ENCODE data around the gene DYNLRB1.

DNA sequence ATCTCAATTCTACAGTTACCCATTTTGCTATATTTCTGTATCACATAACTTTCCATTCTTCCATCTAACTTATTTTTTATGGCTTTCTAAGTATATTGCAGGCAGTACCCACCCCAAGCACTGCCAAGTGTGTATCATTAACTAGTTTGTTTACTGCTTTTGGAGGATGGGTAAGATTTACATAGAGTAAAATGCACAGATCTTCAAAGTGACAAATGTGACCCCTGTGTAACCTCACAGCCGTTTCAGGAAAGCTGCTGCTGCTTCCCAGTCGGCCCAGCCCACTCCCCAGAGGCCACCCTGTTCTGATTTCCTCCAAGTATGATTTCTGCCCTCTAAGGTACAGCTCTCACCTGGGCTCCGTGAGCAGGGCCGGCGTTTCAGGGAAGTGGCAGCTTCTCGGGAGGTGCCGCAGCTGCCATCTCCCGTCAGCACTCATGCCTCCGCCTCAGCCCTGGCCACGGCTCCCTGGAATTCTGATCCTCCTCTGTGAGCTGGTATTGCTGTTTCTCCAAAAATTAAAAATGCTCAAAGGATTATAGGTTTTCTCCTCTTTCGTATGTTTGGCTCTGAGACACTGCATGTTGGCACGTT is 27.3 kb downstream of the DYNLRB1 start:
- TF ChIP-seq, protein P1, sequence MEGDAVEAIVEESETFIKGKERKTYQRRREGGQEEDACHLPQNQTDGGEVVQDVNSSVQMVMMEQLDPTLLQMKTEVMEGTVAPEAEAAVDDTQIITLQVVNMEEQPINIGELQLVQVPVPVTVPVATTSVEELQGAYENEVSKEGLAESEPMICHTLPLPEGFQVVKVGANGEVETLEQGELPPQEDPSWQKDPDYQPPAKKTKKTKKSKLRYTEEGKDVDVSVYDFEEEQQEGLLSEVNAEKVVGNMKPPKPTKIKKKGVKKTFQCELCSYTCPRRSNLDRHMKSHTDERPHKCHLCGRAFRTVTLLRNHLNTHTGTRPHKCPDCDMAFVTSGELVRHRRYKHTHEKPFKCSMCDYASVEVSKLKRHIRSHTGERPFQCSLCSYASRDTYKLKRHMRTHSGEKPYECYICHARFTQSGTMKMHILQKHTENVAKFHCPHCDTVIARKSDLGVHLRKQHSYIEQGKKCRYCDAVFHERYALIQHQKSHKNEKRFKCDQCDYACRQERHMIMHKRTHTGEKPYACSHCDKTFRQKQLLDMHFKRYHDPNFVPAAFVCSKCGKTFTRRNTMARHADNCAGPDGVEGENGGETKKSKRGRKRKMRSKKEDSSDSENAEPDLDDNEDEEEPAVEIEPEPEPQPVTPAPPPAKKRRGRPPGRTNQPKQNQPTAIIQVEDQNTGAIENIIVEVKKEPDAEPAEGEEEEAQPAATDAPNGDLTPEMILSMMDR (IDR thresholded peaks at IDR 0.05) = no peak
- TF ChIP-seq EZH2 (IDR thresholded peaks at IDR 0.05; ENCODE audit: borderline replicate concordance, insufficient read depth, low read depth, low read length, poor library complexity, severe bottlenecking) = no peak

Data from B cell (primary cell).